ENCODE results near the gene PSMD6.

Gene PSMD6

DNA sequence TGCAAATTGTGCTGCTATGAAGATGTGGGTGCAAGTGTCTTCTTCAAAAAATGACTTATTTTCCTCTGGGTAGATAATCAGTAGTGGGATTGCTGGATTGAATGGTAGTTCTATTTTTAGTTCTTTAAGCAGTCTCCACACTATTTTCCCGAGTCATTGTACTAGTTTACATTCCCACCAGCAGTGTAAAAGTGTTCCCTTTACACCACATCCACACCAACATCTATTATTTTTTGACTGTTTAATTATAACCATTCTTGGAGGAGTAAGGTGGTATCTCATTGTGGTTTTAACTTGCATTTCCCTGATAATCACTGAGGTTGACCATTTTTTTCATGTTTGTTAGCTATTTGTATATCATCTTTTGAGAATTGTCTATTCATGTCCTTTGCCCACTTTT, 19.7 kb upstream of the PSMD6 start:
- DNase-seq = no peak

DNA sequence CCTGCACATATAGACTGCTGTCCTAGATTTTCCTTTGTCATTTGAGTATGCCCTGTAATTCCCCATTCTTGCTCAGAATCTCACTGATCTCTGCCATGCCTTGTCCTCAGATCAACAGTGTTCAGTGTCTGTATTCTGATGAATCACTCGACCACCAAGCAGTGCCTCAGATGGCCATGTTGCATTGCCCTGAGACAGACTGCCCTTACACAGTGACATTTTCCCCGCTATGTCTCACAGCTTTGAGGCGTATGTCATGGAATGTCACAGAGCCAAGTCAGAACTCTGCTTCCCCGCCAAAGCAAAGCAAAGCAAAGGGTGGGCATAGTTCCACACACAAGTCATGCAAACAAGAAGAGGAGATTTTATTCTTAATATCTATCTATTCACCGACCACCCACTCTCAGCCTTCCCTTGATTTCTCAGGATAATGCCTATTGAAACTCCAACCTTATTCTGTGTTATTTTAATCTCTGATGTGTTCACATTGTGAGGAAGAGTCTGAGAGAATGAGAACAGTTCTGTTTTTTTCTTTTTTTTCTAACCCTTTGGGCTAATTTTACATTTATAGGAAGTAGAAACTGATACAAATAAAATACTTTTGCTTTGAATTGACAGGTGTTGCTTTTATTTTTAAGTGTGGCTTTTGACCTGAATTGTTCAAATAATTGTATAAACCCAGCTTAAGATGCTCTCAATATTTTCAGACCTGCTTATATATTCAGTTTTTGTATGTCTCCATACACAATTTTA, 16.9 kb upstream of the PSMD6 start:
- DNase-seq = no peak

DNA sequence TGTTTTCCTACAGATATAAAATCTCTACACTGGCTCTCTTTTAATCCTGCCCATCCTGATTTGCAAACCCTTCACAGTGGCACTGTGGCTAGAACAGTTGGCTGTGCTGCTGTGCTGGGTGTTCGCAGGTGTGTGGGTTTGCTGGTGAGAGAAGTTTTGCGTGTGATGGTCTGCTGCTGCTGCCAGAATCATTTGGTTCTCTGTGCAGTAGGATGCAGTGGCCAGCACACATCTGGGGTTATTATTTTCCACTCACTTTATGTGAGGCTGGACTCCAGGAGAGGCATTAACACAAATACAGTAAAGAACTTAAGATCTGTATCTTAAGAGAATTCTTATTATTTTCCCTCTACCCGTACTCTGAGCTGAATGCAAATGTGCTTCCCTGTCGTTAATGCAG, 16.0 kb upstream of the PSMD6 start:
- no peak for DNase-seq

DNA sequence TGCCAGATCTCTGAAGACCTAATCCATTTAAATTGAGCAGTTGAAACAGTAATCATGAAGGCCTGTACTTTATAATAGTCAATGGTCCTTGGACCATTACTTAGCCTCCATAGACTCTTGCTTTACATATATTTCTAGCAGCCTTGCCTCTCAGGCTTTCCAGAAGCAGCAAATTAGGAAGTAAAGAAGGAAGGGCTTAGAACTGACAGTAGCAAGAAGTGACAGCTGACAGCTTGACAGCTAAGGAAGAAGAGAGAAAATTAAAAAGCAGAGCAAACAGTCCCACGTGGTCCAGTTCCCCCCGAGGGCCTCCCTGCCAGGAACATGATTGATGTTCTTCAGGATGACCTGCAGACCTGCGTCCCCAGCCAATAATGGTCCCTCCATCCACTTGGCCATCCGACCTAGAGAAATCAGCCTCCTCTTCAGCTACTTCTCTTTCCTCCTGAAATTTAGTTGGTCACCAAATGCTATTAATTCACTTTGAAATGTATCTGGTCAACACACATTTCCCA, 15.0 kb upstream of the PSMD6 start:
- no peak for DNase-seq

DNA sequence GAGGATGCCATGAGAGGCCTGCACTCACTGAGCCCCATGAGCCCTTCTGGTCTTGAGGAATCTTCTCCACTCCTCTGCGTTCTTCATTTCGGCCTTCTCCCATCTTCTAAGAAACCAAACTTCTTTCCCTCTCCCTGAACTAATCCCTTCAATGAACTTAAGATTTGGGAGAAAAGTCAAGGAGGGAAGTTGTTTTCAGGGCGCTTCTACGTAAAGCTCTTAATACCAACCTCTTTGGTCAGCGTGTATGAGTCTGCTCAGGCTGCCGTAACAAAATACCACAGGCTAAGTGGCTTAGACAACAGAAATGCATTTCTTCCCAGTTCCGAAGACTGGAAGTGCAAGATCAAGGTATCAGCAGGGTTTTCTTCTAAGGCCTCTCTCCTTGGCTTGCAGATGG, 13.8 kb upstream of the PSMD6 start:
- no peak for DNase-seq

DNA sequence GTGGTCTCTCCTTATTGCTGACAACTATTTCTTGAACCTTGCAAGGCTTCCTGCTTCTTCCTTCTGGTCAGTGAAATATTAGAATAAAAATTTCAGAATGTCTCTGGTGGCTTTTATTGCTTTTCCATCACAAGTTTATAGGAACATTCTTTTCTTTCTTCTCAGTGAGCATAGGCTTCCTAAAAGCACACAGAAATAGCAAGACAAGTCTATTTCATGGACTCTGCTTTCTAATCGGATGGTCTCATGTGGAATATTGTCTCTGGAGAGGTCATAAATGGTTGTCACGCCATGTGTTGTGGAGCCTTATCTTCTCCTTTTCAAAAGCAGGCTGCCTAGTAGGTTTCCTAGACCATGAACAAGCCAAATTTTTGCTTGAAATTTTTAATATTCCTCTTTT, 9.8 kb upstream of the PSMD6 start:
- no peak for DNase-seq

DNA sequence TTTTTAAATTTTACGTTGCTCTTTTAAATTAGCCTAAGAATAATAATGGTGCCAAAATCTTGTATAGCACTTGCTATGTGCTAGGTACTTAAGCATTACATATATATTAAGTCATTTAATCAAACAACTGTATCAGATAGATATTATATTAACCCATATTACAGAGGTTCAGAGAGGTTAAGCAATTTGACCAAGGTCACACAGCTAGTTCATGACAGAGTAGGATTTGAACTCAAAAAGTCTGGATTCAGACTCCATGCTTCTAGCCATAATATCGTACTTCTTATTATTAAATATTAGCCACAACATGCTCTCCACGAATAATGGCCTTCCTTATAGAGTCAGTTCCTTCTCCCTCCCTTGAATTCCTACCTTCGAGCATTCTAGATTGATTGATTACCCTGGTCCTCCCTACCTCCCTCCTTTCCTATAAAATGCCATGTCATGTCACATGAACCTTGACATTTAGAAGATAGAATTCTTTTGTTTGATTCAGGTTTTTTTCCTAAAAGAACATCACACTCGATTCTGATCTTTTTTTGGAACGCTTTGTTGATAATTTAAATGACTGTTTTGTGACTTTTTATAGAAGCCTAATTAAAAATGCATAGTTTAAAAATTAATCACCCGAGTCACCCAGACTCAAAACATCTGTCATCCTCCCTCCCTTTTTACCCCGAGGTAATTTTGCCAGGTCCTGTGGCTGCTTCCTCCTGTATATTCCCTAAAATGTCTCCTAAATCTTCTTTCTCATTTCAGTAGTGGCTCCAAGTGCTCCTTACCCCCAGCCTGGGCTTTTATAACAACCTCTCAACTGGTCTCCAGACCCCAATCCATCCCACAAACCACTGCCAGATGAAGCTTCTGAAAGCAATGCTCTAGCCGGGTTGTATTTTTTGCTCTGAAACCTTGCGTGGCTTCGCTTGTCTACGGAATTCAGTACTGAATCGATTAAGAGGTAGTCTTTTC, 8.5 kb upstream of the PSMD6 start:
- DNase-seq = no peak

DNA sequence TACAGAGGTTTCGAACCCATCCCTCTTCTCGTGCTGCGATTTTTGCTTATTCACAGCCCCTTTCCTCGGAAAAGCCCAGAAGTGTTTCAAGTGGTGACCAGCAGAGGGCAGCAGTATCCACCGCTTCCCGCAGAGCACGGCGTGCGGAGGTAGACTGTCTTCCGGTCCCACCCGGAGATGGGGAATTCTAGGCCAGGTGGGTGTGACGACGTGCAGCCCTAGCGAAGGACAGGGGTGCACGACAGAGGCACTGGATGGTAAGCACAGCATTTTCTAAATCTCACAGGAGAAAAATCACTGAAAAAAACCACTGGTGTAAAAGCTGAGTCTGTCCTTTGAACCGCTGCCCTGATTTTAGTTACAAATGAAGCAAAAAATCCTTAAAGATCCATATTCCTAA, 7.4 kb upstream of the PSMD6 start:
- DNase-seq = no peak

DNA sequence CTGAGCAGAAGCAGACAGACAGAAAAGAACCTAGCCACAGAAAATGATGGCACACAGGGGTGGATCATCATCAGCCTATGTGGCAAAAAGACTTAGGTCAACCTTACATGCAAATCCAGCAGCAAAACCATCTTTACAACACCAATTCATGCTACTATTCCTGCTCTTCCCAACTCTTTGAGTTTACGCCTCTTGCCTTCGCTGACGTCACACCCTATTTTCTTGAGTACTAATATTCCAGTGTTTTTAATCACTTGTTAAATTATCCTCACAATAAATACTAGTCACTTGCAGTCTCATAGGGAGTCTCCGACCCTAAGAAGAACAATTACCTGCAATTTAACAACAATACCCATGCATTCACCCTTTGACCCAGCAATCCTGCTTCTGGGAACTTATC, 6.0 kb upstream of the PSMD6 start:
- no peak for DNase-seq

DNA sequence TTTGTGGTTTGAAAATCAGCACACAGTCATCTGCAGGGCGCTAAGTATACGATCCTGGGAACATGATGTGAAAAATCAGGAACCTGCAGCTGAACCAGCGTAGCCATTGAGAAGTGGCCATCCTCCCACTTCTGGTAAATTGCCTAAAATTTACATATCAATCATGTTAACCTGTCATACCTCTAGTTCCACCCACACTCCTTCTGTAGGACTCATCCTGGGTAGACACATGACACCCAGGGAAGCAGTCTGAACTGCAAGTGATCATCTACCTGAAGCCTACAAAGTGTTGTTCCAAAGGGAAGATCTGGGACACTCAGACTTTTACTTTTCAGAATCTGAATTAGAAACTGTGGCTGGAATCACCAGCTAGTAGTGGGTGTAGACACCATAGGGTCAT, 5.5 kb upstream of the PSMD6 start:
- DNase-seq = no peak

DNA sequence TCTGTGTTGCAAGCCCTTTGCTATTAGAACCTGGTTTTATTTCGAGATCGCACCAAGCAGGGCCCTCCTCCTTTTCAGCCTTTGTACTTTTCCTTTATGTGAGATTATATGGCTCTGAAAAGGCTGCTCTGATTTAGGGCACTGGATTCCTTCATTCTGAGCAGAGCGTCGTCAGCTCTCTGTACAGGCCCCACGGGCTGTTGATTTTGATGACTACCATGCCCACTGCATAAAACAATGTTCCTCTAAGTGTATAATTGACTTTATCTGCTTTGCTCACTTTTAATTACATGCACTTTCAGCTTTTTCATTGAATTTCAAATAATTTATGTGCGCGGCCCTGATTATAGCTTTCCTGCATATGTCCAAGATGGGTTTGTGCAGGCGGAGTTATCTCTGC, 4.4 kb upstream of the PSMD6 start:
- no peak for DNase-seq

DNA sequence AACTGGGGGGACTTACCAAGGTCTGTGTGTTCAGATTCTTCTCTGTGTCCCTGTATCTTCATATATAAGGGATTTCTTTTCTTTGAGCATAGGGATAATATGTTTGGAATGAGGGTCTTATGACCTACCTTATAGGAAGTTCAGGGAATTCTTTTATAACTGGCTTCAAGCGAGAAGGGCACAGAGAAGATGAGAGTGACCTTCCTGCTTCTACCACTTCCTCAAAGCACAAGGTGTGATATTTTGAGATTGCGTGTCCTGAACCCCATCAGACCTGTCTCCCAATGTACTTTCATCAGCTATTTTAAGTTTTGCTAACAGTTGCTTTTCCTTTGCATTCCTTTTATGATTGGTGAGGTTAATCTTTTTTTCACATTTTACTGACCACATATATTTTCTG, 3.1 kb upstream of the PSMD6 start:
- DNase-seq = no peak

DNA sequence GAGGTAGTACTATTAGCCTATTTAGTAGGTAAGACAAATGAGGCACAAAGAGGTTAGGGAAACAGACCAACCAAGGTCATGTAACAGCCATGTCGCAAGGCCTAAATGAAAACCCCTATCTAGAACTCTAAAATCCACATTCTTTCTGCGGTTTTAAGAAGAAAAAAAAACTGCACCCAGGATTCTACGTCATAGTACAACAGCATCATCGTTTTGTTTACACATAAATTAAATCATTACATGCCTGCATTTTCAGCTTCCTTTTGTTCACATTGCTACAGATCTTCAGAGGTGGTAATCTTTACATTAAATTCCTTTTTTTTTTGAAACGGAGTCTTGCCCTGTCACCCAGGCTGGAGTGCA, 548 bp upstream of the PSMD6 start:
- DNase-seq = no peak

DNA sequence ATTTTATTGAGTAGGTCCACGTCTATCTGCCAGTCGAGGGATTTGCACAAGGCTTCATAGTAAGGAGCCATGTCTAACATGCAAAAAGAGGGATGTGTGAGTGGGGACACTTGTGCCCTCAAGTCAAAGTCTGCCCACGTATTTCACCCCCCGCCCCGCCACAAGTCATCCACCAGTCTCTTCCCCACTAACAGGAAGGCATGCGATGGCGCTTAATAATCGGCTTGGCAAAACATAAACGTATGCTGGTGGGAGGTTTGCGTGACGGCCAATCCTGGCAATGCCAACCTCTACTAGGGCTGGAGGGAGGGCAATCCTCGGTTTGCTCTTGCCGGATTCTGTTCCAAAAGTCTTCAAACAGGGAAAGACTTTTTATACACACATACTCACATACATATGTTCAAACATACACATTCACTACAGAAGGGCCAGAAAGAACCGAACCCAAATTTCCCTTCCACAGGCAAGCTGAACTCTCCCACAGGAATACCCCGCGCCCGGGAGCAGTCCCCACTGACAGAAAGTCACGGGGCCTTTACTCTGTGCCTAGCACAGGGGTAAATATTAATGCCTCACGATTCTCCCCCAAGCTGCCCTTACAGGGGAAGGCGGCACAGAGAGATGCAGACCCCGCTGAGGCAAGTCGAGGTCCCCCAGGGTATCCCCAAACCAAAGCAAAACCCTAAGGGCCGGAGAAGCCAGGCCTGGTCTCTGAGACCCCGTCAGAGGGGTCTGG, 675 bp downstream of the PSMD6 start:
- no peak for DNase-seq

DNA sequence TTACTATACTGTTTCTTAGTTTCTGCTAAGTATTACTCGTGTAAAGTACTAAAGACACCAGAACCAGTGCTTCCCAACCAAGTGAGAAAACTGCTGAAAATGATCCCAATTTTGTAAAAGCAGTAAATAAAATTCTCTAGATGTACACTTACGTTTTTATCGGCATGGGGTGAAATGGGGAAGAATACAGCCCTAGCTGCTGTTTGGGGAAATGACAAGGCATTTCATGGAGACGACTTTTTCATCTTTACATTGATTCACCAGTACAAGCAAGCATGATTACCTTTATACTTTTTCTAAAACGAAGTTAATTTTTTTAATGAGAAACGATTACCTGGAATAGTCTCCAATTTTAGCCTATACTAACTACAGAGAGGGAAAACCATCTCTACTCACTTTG, 1.4 kb downstream of the PSMD6 start:
- no peak for DNase-seq

DNA sequence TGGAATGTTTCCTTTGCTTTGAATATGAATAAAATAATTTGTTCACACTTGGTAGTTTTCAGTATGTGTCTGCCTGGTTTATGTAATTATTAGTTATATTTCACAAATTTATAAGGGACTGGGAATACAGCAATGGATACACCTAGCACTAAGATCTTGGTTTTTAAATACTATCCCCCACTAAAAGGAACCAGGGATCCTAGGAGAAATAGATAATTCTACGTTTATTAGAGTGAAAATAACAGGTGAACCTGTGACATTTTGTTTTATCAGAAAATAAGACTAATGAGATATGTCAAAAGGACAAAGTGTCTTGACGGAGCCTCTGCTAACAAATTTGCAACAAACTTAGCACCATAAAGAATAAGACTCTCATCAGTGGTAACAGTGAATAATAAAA, 3.4 kb downstream of the PSMD6 start:
- no peak for DNase-seq

DNA sequence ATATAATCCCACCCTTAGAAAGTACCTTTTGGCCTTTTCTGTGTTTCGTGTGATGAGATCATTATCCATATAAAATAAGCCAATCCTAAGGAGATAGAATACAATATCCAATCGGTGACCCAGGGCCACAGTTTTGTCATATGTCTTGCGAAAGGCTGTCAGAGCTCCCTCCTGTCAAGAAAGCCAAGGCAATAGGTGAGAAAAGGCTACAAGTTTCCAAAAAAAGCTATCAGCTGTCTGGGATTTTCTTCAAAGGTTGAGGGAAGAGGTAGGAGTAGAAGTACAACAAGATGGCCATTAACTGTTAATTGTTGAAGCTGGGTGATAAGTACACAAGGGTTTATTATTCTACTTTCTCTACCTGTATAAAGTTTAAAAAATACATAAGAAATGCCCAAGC, 4.0 kb downstream of the PSMD6 start:
- DNase-seq = no peak

DNA sequence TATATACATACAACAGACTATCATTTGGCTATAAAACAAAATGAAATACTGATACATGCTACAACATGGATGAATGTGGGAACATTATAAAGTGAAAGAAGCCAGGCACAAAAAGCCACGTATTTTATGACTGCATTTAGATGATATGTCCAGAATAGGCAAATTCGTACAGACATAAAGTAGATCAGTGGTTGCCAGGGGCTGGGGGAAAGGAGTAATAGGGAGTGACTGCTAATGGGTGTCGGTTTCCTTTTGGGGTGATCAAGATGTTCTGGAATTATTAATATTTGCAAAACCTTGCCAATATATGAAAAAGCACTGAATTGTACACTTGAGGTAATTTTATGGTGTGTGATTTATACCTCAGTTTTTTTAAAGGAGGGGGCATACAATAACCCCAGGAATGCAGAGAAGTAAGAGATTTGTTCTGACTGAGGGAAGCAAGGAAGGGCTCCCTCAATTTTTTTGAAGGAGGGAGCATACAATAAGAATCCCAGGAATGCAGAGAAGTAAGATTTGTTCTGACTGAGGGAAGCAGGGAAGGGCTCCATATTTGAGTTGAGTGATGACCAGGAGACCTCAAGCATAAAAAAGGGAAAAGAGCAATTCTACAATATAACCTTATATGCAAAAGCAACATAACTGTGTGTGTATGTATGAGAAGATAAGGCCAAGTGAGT, 6.2 kb downstream of the PSMD6 start:
- no peak for DNase-seq

DNA sequence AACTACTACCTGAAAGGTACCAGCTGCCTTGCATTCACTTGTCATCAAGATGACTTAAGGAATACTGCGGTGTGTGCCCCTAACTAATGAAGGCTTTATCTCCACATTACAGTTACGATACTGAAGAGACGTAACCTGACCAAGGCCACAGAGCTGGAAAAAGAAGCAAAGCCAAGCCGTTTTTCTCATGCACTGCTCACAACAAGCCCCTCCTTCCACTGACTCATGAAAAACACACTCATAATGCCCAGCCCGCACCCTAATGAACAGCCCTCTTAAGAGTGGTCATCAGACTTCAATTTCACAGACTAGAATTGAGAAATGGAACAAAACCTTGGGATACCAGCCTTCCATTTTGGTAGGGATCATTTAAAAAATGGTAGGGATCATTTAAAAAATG, 11.6 kb downstream of the PSMD6 start:
- no peak for DNase-seq

DNA sequence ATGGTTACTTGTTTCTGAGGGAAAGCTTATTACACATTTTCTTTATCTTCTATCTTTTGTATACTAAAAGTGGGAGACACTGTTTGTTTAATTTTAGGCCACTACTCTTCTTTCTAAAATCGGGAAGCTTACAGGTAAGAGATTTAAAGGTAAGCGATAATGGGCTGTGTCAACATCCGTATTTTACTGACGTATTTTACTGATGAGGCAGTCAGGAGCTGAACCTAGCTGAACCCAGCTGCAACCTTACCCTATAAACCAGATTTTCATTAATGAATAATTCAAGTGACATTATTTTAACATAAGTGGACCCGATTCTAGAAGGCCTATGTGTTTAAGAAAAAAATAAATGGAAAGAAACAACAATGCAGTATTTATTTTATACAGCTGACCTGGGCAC, 13.1 kb downstream of the PSMD6 start:
- DNase-seq = no peak

DNA sequence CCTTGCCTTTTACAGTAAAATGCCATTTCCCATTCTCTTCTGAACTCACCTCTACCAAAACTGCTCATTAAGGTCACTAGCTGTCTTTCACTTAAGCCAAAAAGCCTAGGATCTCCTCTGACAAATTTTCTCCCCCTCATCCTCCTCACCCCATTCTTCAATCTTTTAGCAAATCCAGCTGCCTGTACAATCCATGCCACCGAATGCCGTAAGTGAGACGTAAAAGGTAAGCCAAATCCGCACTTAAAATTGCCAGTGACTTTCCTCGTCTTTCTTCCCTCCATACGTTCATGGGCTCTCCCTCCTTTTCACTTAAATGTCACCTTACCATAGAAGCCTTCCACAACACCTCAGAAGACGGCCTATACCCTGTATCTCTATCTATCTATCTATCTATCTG, 13.8 kb downstream of the PSMD6 start:
- no peak for DNase-seq

DNA sequence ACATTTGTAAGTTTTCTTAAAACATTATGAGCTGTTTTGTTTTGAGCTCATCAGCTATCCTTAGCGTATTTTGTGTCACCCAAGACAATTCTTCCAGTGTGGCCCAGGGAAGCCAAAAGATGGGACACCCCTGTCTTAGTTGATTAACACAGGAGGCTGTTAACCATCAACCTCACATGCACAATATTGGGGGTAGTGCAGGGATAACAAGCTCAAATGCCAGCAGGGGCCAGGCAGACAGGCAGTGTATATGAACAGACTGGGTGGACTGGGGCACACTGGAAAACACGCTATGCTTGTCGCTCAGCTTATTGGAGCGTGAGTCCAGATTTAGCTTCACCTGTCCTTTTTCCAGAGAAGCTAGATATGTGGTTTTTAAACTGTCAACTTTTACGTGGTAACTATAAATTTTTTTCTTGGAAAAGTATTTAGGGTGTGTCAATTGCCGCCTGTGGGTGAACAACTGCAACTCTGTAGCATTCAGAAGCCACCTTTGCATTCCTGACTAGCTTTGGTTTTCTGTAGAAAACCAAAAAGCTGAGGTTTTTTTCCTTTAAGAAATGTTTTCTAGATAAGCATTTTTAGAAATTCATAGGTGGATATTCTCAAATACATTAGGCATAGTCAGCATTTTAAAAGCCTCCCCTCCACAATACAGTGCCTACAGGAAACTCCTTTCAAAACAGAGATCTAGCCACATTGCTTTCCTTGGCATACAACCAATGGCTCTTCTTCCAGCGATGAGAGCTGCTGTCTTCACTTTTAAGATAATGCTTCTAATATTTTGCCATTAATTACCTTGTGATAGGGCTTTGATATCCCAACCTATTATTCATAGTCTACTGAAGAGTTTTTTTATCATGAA, 14.6 kb downstream of the PSMD6 start:
- DNase-seq = no peak
